DOHH2 (cell line): ENCODE data around the gene ACSM4.

ENCODE experiments used
- EZH2phosphoT487 ChIP-seq: fragments of 200-600 bp; sonication (generic); IDR thresholded peaks from 2 replicates; pipeline ENCODE4 v1.6.1; 2017; ENCODE audit warnings: borderline replicate concordance, mild to moderate bottlenecking, antibody characterized with exemption, low read length, moderate library complexity, mixed read lengths
- TF ChIP-seq, protein P1 (sequence below): fragments of 200-600 bp; sonication (generic); IDR thresholded peaks from one replicate; pipeline ENCODE4 v1.5.1; 2014; ENCODE audit warnings: antibody characterized with exemption, mild to moderate bottlenecking, low read depth, low read length; ENCODE audit not compliant: poor library complexity, severe bottlenecking

DNA sequence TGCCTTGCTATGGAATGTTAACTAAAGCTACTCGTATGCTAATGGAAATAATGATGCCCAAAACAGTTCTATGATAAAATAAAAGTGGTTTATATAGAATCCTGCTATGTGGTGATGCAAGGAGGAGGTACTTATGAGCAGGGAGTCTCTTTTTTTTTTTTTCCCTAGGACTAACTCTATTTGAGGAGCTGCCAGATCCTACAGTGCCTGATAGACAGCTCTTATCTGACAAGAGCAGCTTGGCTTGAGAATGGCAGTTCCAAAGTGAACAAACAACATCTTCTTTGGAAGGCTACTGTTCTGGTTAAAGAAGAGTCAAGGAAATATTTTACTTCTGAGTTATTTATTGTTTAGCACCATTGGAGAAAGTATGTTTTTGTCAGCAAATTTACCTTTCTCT lies 10.2 kb upstream of the ACSM4 start:
- TF ChIP-seq, protein P1, sequence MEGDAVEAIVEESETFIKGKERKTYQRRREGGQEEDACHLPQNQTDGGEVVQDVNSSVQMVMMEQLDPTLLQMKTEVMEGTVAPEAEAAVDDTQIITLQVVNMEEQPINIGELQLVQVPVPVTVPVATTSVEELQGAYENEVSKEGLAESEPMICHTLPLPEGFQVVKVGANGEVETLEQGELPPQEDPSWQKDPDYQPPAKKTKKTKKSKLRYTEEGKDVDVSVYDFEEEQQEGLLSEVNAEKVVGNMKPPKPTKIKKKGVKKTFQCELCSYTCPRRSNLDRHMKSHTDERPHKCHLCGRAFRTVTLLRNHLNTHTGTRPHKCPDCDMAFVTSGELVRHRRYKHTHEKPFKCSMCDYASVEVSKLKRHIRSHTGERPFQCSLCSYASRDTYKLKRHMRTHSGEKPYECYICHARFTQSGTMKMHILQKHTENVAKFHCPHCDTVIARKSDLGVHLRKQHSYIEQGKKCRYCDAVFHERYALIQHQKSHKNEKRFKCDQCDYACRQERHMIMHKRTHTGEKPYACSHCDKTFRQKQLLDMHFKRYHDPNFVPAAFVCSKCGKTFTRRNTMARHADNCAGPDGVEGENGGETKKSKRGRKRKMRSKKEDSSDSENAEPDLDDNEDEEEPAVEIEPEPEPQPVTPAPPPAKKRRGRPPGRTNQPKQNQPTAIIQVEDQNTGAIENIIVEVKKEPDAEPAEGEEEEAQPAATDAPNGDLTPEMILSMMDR = no peak
- no peak for TF ChIP-seq EZH2phosphoT487
